HCT116 (cell line): ENCODE data around the gene VAV2. TPM values are rescaled to one million over a fixed set of nuclear protein-coding genes. Genes with fewer than 3 reads are reported as not detected.

ENCODE experiments used
- ATAC-seq: fragments of 200-7000 bp; cut with Tn5 transposase; 2 replicates; pipeline ENCODE4 v1.9.1; 2020; ENCODE audit warnings: mild to moderate bottlenecking, moderate library complexity
- BruUV-seq: library from RNA; stranded (reverse); fragments of 400-500 nt; replicated peaks from 2 replicates; lab custom pipeline; 2021; lab: Mats Ljungman, UMichigan
- CTCF ChIA-PET: fragments of 300-600 bp; sonication (Branson Sonifier 250); formaldehyde crosslinking; loops from one replicate; lab custom pipeline; 2021; ENCODE audit warnings: antibody characterized with exemption; lab: Charles Lee
- POLR2A ChIA-PET: fragments of 300-600, 350-600 bp; sonication (Branson Sonifier 250); formaldehyde crosslinking; loops from one replicate; lab custom pipeline; 2021; ENCODE audit warnings: antibody characterized with exemption; lab: Charles Lee
- RAD21 ChIA-PET, 2 experiments: fragments of 300-600 bp; sonication (Branson Sonifier 250); formaldehyde crosslinking; loops; one replicate each; lab custom pipeline; 2023; ENCODE audit warnings: low total read pairs in 2 of 2; ENCODE audit not compliant: uncharacterized antibody in 2 of 2, unreplicated experiment in 2 of 2, low non-redundant PET in 1 of 2; lab: Charles Lee
- DNase-seq: peaks from one replicate; pipeline ENCODE4 v3.0.0-alpha.2; 2010; ENCODE audit warnings: low read depth, low spot score
- H2AFZ ChIP-seq: fragments of 200-600 bp; shearing (Covaris generic), sonication (generic); 2 replicates; pipeline ENCODE4 v1.6.1; 2017; ENCODE audit warnings: low read depth, mixed run types, mixed read lengths, antibody characterized with exemption, low read length; ENCODE audit not compliant: poor library complexity, severe bottlenecking
- H3K27ac ChIP-seq: 2 replicates; pipeline ENCODE4 v1.5.1; 2012; ENCODE audit warnings: low read depth, low read length
- H3K27me3 ChIP-seq: fragments of 200-600 bp; sonication (generic); 2 replicates; pipeline ENCODE4 v1.6.1; 2016; ENCODE audit warnings: mixed run types, low read length, mixed read lengths; ENCODE audit not compliant: insufficient read depth
- H3K36me3 ChIP-seq, 2 experiments: fragments of 200-500 bp in 1 of 2; fragments of 200-600 bp in 1 of 2; sonication (Bioruptor generic) in 1 of 2; sonication (generic) in 1 of 2; 2 replicates each; pipeline versions ENCODE4 v1.5.1 to v1.6.1; 2014 to 2016; ENCODE audit warnings: low read length in 2 of 2, inconsistent platforms in 1 of 2, mixed read lengths in 1 of 2, mixed run types in 1 of 2; ENCODE audit not compliant: insufficient read depth in 2 of 2, control insufficient read depth in 1 of 2
- H3K4me1 ChIP-seq, 2 experiments: fragments of 200-600 bp in 1 of 2; sonication (generic) in 1 of 2; 2 replicates each; pipeline versions ENCODE4 v1.5.1 to v1.6.1; 2012 to 2017; ENCODE audit warnings: low read length in 2 of 2, inconsistent platforms in 1 of 2, mild to moderate bottlenecking in 1 of 2, mixed read lengths in 1 of 2, mixed run types in 1 of 2, moderate library complexity in 1 of 2; ENCODE audit not compliant: insufficient read depth in 2 of 2, control insufficient read depth in 1 of 2
- H3K4me2 ChIP-seq: fragments of 200-600 bp; sonication (generic); 2 replicates; pipeline ENCODE4 v1.6.1; 2017; ENCODE audit warnings: mixed run types, low read length, mixed read lengths
- H3K4me3 ChIP-seq, 2 experiments: fragments of 200-600 bp in 1 of 2; sonication (generic) in 1 of 2; replicated peaks in 1 of 2; 2 replicates each; pipeline ENCODE4 v1.5.1; 2011 to 2016; ENCODE audit warnings: low read length in 2 of 2, control low read depth in 1 of 2, low read depth in 1 of 2, mild to moderate bottlenecking in 1 of 2, mixed read lengths in 1 of 2, mixed run types in 1 of 2
- H3K79me2 ChIP-seq: fragments of 200-600 bp; sonication (generic); 2 replicates; pipeline ENCODE4 v1.6.1; 2017; ENCODE audit warnings: mild to moderate bottlenecking, mixed run types, low read length, moderate library complexity, mixed read lengths; ENCODE audit not compliant: insufficient read depth
- H3K9ac ChIP-seq: fragments of 200-600 bp; sonication (generic); 2 replicates; pipeline ENCODE4 v1.6.1; 2016; ENCODE audit warnings: low read length, mixed read lengths
- H3K9me2 ChIP-seq: fragments of 200-600 bp; sonication (generic), shearing (Covaris generic); 2 replicates; pipeline ENCODE4 v1.6.1; 2017; ENCODE audit warnings: mixed run types, mild to moderate bottlenecking, moderate library complexity; ENCODE audit not compliant: insufficient read depth
- H3K9me3 ChIP-seq, 2 experiments: fragments of 200-500 bp in 1 of 2; fragments of 200-600 bp in 1 of 2; sonication (Bioruptor generic) in 1 of 2; sonication (generic) in 1 of 2; 2 replicates each; pipeline ENCODE4 v1.6.1; 2014 to 2017; ENCODE audit warnings: low read length in 2 of 2, mixed read lengths in 2 of 2, inconsistent platforms in 1 of 2, low read depth in 1 of 2, mild to moderate bottlenecking in 1 of 2, mixed run types in 1 of 2, moderate library complexity in 1 of 2; ENCODE audit not compliant: control insufficient read depth in 1 of 2, insufficient read depth in 1 of 2
- H4K20me1 ChIP-seq: fragments of 200-600 bp; sonication (generic), shearing (Covaris generic); 2 replicates; pipeline ENCODE4 v1.6.1; 2017; ENCODE audit warnings: mixed run types, mild to moderate bottlenecking, moderate library complexity; ENCODE audit not compliant: insufficient read depth
- EGR1 ChIP-seq: IDR thresholded peaks from 2 replicates; pipeline ENCODE4 v1.6.1; 2012; ENCODE audit warnings: low read depth
- EZH2phosphoT487 ChIP-seq: fragments of 200-600 bp; IDR thresholded peaks from 2 replicates; pipeline ENCODE4 v1.6.1; 2018; ENCODE audit warnings: antibody characterized with exemption, borderline replicate concordance
- FOSL1 ChIP-seq: IDR thresholded peaks from 2 replicates; pipeline ENCODE4 v1.6.1; 2012; ENCODE audit warnings: low read depth
- POLR2AphosphoS5 ChIP-seq: IDR thresholded peaks from 2 replicates; pipeline ENCODE4 v1.6.1; 2011; ENCODE audit warnings: mild to moderate bottlenecking, low read depth, low read length, moderate library complexity
- SIN3A ChIP-seq: IDR thresholded peaks from 2 replicates; pipeline ENCODE4 v1.6.1; 2012; ENCODE audit warnings: low read depth
- TCF7L2 ChIP-seq: IDR thresholded peaks from 2 replicates; pipeline ENCODE4 v1.7.0; 2011; ENCODE audit warnings: borderline replicate concordance, inconsistent platforms; ENCODE audit not compliant: insufficient read depth, insufficient read length; ENCODE audit errors: extremely low read depth
- ZFX ChIP-seq: fragments of 450-650 bp; IDR thresholded peaks from 2 replicates; pipeline ENCODE4 v1.6.1; 2017
- intact Hi-C: fragments of 100-400 bp; cut with micrococcal nuclease; formaldehyde crosslinking; loops from 2 replicates; pipeline ENCODE4 v1.10.0; 2022
- total RNA-seq: library from RNA; stranded (reverse); gene quantifications from one replicate; pipeline ENCODE4 v1.2.1, GENCODE V29; 2021; ENCODE audit not compliant: unreplicated experiment

Gene VAV2
- total RNA-seq, 1 experiment from 2014 or later: 33.2 TPM

- no peak overlapping the region for H3K9ac ChIP-seq
- no peaks in the 10 kb centered on the region for H3K36me3 ChIP-seq
- TF ChIP-seq SIN3A (no peak), TCF7L2 (no peak), EZH2phosphoT487 (no peak)
- intact Hi-C loops: no loop called here
- H3K9me2 ChIP-seq: no peaks in the 10 kb centered on the region
- peak overlapping the region; percentile 36; the same call in 1 of the 2 replicates for H3K27ac ChIP-seq
- ChIA-PET CTCF (interaction anchor here (1.2 kb wide), 2 partner anchors 44 to 255 kb away, joined by 3 to 6 read pairs; no protein-coding TSS in a partner anchor), POLR2A (interaction anchor here (0.6 kb wide), 1 partner anchor 424 kb away, joined by 4 read pairs; no protein-coding TSS in a partner anchor), RAD21 (no interaction called here)
- no peaks in the 10 kb centered on the region for H4K20me1 ChIP-seq
- DNase-seq (no peak), ATAC-seq (no peak)
- peak overlapping the region; percentile 65 for H2AFZ ChIP-seq
- H3K79me2 ChIP-seq: no peaks in the 10 kb centered on the region
- H3K4me1 ChIP-seq: peaks cover 5 to 13% of the 10 kb centered on the region in 2 experiments; a peak in 3 of 4 replicates
- H3K27me3 ChIP-seq: no peaks in the 10 kb centered on the region
- H3K4me3 ChIP-seq: no peak overlapping the region
- BruUV-seq: no TSS peak
- H3K4me2 ChIP-seq: peak overlapping the region; percentile 81
- H3K9me3 ChIP-seq: no peaks in the 10 kb centered on the region
Measured at GRCh38 chr9:133738640-133739225, 253.4 kb downstream of the VAV2 start.

- Histone ChIP-seq H3K4me1 (peaks cover 5 to 13% of the 10 kb centered on the region in 2 experiments; a peak in 3 of 4 replicates), H3K4me3 (peak within 1 kb of the TSS; percentile 45 to 55), H3K36me3 (no peaks in the 10 kb centered on the region), H3K9me2 (no peaks in the 10 kb centered on the region), H3K27me3 (no peaks in the 10 kb centered on the region), H3K27ac (peak within 1 kb of the TSS; percentile 36; the same call in 1 of the 2 replicates), H3K9ac (peak within 1 kb of the TSS; percentile 30; the same call in 1 of the 2 replicates), H3K9me3 (no peaks in the 10 kb centered on the region), H4K20me1 (no peaks in the 10 kb centered on the region), H3K79me2 (no peaks in the 10 kb centered on the region), H2AFZ (peak within 1 kb of the TSS; percentile 65), H3K4me2 (peak within 1 kb of the TSS; percentile 81)
- ATAC-seq: peak; percentile 83
- TF ChIP-seq FOSL1 (no peak), POLR2AphosphoS5 (peak; percentile 59; the same call in 1 of the 2 replicates), ZFX (0 out of 2 replicates have a peak, but pooled peaks have one; percentile 24), EGR1 (peak; percentile 53; the same call in 1 of the 2 replicates)
- no peak for DNase-seq
- ChIA-PET CTCF (interaction anchor here (1.2 kb wide), 2 partner anchors 44 to 256 kb away, joined by 3 to 6 read pairs; no protein-coding TSS in a partner anchor), RAD21 (no interaction called here), POLR2A (interaction anchor here (0.6 kb wide), 1 partner anchor 425 kb away, joined by 4 read pairs; no protein-coding TSS in a partner anchor)
- no TSS peak for BruUV-seq
- intact Hi-C loops: no loop called here
Measured at GRCh38 chr9:133737774-133738639, 254.1 kb downstream of the VAV2 start, which contains the start of gene SARDH. Gene SARDH, minus strand, starts transcription at chr9:133738352. Its CDS starts 4,179 bp downstream, at chr9:133734173.
